Measurements from ENCODE around the gene ZDHHC11. TPM values are rescaled to one million over a fixed set of nuclear protein-coding genes. Genes with fewer than 3 reads are reported as not detected.
A peak's percentile ranks its signal among the peaks of the same experiment; 100 is the strongest.
"Not testable (repeated sequence)": the region's sequence is repeated elsewhere in the genome, so short reads cannot be mapped to it uniquely, and the experiment has no call there.

Gene ZDHHC11
- total RNA-seq, 1 experiment from 2014 or later, result 7.7 TPM

DNA sequence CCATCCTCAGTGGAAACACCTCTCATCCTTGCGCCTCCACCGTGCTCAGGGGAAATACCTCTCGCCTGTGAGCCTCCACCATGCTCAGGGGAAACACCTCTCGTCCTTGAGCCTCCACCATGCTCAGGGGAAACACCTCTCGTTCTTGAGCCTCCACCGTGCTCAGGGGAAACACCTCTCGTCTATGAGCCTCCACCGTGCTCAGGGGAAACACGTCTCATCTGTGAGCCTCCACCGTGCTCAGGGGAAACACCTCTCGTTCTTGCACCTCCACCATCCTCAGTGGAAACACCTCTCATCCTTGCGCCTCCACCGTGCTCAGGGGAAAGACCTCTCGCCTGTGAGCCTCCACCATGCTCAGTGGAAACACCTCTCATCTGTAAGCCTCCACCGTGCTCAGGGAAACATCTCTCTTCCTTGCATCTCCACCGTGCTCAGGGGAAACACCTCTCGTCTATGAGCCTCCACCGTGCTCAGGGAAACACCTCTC is 4.1 kb downstream of the ZDHHC11 start:
- not testable (repeated sequence) for H3K36me3 ChIP-seq (replicated peaks; ENCODE audit: control insufficient read depth, insufficient read depth, low read length); H3K27me3 ChIP-seq (ENCODE audit: control insufficient read depth, insufficient read depth, low read length); DNase-seq; H3K4me3 ChIP-seq (ENCODE audit: insufficient read depth, low read depth, low read length)

DNA sequence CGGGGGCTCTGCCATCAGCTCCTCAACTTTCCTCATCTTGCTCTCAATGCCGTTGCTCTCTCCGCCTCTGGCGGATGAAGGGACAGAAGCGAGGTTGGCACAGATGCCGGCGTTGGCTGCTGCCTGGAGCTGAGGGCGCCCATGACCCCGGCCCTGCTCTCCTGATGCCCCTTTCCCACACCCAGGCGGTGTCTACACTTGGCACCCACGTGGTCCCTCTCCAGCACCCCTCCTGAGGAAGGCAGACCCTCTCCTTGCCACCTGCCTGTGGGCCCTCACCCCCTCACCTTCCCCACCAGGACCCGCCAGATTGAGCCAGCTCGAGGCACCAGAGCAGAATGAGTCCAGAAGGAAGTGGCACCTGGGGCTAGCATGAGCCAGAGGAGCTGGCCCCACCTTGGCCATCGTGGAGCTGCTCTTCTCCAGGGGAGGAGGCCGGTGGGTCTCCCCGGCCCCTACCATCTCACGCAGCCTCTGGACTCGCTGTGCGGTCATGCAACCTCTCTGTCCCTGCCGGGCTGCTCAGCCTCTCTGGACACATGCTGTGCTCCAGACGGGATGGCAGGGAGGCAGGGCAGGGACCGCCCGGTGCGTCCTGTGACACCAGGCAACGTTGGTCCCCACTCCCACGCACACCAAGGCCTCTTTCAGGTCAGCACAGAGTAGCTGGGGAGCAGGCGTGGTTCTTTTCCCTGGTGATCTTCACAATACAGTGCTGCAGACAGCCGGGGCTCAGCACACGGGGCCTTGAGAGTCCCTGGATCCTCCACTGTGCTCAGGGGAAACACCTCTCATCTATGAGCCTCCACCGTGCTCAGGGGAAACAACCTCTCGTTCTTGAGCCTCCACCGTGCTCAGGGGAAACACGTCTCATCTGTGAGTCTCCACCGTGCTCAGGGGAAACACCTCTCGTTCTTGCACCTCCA is 4.8 kb downstream of the ZDHHC11 start:
- not testable (repeated sequence) for DNase-seq; H3K4me3 ChIP-seq (ENCODE audit: insufficient read depth, low read depth, low read length); H3K27me3 ChIP-seq (ENCODE audit: control insufficient read depth, insufficient read depth, low read length); H3K36me3 ChIP-seq (replicated peaks; ENCODE audit: control insufficient read depth, insufficient read depth, low read length)

DNA sequence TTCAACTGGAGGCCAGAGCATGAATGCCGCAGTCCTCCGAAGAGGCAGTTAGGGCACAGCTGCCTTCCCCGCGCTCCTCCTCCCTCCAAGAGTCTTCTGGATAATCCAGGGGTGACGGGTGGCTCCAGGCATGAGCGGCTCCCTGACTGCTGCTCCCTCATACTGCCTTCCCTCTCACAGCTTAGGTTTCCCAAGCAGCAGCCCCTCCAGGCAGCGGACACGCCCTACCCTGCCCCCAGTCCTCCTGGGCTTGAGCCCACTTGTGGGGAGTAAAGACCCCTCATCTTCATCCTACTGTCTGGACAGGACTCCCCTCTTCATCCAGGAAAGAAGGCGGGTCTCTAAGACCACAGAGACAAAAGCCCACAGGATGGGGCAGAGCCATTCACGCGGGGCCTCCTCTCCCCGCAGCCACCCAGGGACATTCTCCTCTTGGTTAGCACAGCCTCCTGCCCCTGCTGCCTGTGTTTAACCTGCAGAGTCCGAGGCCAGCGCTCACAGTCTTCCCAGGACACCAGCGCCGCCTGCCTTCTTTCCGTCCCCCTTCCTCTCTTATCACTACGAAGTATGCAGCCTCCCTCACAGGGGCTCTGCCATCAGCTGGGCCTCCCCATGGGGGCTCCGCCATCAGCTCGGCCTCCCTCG is 5.6 kb downstream of the ZDHHC11 start:
- not testable (repeated sequence) for H3K36me3 ChIP-seq (replicated peaks; ENCODE audit: control insufficient read depth, insufficient read depth, low read length); H3K27me3 ChIP-seq (ENCODE audit: control insufficient read depth, insufficient read depth, low read length); DNase-seq; H3K4me3 ChIP-seq (ENCODE audit: insufficient read depth, low read depth, low read length)

DNA sequence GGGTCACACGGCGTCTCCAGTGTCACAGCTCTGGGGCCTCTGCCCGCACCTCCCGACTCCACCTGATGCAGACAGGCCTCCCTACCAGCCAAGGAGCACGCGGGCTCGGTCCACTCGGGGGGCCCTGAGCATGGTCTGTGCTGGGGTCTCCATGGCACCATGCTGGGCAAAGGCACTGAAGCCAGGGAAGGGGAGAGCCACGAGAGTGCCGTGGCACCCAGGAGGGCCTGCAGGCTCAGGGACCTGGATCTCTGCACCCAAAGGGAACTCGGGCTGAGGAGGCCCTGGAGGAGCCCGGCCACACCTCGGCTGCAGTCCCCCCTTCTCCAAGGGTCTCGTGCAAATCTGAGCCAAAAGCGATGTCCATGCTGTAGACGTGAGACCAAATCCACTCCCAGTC is 6.4 kb downstream of the ZDHHC11 start:
- DNase-seq; H3K36me3 ChIP-seq (replicated peaks; ENCODE audit: control insufficient read depth, insufficient read depth, low read length); H3K27me3 ChIP-seq (ENCODE audit: control insufficient read depth, insufficient read depth, low read length); H3K4me3 ChIP-seq (ENCODE audit: insufficient read depth, low read depth, low read length): not testable (repeated sequence)

GRCh38 chr5:843926-844325 is 6.9 kb downstream of the ZDHHC11 start:
- H3K36me3 ChIP-seq (replicated peaks; ENCODE audit: control insufficient read depth, insufficient read depth, low read length); H3K27me3 ChIP-seq (ENCODE audit: control insufficient read depth, insufficient read depth, low read length); DNase-seq; H3K4me3 ChIP-seq (ENCODE audit: insufficient read depth, low read depth, low read length): not testable (repeated sequence)

GRCh38 chr5:843371-843770 is 7.4 kb downstream of the ZDHHC11 start:
- not testable (repeated sequence) for DNase-seq; H3K4me3 ChIP-seq (ENCODE audit: insufficient read depth, low read depth, low read length); H3K27me3 ChIP-seq (ENCODE audit: control insufficient read depth, insufficient read depth, low read length); H3K36me3 ChIP-seq (replicated peaks; ENCODE audit: control insufficient read depth, insufficient read depth, low read length)

DNA sequence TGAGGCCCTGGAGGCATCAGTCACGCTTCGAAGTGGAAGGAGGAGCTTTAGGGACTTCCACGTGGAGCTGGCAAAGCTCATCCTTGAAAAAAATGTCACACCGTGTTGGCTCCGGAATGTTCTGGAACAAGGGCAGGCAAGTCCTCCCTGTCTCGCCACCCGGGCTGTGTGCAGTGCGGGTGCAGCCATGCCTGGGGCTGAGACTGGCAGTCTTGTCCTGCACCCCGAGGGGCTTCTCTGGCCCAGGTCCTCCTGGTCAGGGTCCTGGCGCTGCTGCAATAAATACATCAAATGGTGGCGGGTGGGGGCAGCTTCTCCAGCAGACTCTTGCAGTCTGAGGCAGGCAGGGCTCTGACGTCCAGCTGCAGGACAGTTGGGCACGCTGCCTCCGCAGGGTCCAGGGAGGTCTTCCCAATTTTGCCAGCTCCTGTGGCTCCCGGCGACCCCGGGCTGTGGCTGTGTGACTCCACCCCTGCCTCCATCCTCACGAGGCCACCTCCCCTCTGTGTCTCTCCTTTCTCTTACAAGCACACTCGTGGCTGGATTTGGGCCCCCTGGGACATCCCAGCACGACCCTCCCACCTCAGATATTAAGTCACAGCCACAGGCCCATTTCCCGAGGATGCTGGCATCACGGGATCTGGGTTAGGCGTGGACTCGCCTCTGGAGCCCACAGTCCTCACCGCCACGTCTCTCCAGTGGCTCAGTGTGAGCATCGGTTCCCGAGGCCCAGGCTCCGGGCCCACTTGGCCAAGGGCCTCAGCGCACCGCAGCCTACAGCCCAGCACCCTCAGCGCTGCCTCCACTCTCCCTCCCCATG is 8.2 kb downstream of the ZDHHC11 start:
- H3K36me3 ChIP-seq (replicated peaks; ENCODE audit: control insufficient read depth, insufficient read depth, low read length); DNase-seq; H3K4me3 ChIP-seq (ENCODE audit: insufficient read depth, low read depth, low read length); H3K27me3 ChIP-seq (ENCODE audit: control insufficient read depth, insufficient read depth, low read length): not testable (repeated sequence)

GRCh38 chr5:841531-842401 is 9.0 kb downstream of the ZDHHC11 start:
- not testable (repeated sequence) for H3K36me3 ChIP-seq (replicated peaks; ENCODE audit: control insufficient read depth, insufficient read depth, low read length); H3K4me3 ChIP-seq (ENCODE audit: insufficient read depth, low read depth, low read length); DNase-seq; H3K27me3 ChIP-seq (ENCODE audit: control insufficient read depth, insufficient read depth, low read length)

DNA sequence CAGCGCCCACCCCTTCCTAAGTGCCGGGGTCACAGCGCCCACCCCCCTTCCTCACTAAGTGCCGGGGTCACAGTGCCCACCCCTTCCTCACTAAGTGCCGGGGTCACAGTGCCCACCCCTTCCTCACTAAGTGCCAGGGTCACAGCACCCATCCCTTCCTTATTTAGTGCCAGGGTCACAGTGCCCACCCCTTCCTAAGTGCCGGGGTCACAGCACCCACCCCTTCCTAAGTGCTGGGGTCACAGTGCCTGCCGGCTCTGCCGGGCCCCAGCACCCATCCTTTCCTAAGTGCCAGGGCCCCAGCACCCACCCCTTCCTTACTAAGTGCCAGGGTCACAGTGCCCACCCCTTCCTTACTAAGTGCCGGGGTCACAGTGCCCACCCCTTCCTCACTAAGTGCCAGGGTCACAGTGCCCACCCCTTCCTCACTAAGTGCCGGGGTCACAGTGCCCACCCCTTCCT is 9.8 kb downstream of the ZDHHC11 start:
- DNase-seq; H3K4me3 ChIP-seq (ENCODE audit: insufficient read depth, low read depth, low read length); H3K36me3 ChIP-seq (replicated peaks; ENCODE audit: control insufficient read depth, insufficient read depth, low read length); H3K27me3 ChIP-seq (ENCODE audit: control insufficient read depth, insufficient read depth, low read length): not testable (repeated sequence)

DNA sequence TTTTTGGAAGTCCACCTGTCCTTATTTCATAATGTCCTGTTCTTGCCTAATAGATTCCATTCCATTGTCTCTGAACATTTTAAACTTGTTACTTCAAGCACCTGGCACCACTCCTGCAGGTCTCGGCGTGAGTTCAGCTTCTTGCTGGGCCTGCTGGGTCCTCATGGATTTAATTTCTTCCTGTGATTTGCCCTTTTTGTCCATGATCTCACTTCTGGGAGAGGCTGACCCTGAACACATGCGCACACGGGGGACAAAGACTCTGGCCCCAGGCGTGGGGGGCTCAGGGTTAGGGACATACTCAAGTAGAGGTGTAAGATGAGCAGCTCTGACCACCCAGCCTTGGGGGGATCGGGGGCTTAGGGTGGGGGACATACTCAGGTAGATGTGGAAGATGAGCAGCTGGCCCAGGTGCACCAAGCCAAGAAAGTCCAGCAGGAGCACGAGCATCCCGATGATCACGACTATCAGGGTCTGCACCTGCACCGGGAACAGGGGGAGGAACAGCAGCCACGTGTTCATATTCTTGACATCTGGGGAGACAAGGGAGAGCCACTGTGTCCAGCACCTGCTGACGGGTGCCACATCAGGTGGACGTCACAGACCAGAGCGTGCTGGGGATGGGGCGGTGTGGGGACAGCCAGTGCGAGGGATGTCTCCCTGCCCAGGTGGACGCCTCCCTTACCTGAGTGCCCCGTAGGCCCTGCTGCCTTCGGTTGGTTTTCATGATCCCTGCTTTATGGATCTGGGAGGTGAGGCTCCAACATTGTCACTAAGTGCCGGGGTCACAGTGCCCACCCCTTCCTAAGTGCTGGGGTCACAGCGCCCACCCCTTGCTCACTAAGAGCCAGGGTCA is 10.4 kb downstream of the ZDHHC11 start:
- H3K27me3 ChIP-seq (ENCODE audit: control insufficient read depth, insufficient read depth, low read length); DNase-seq; H3K36me3 ChIP-seq (replicated peaks; ENCODE audit: control insufficient read depth, insufficient read depth, low read length): not testable (repeated sequence)

DNA sequence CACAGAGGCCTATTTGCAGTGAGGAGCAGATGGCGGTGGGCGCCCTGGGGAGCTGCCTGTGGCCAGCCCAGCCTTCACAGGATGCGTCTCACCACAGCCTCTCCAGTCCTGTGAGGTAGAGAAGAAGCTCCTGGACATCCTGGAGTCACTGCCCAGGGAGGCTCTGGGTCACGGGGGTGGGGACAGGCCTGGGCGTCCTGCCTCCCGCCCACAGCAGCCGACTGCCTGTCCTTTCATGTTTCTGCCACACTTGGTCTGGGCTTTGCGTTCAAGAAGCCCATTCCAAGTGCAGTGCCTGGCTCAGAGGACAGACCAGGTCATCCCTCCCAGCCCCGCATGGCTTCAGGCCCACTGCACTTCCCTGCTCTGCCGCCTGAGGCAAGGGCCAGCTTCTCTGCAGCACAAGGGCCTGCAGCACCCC is 12.3 kb downstream of the ZDHHC11 start:
- H3K4me3 ChIP-seq (ENCODE audit: insufficient read depth, low read depth, low read length); H3K36me3 ChIP-seq (replicated peaks; ENCODE audit: control insufficient read depth, insufficient read depth, low read length); H3K27me3 ChIP-seq (ENCODE audit: control insufficient read depth, insufficient read depth, low read length): not testable (repeated sequence)
- DNase-seq, result peak; percentile 49

More for the DNA sequence above, 10.4 kb downstream of the ZDHHC11 start:
- H3K4me3 ChIP-seq (ENCODE audit: insufficient read depth, low read depth, low read length), result not testable (repeated sequence)

DNA sequence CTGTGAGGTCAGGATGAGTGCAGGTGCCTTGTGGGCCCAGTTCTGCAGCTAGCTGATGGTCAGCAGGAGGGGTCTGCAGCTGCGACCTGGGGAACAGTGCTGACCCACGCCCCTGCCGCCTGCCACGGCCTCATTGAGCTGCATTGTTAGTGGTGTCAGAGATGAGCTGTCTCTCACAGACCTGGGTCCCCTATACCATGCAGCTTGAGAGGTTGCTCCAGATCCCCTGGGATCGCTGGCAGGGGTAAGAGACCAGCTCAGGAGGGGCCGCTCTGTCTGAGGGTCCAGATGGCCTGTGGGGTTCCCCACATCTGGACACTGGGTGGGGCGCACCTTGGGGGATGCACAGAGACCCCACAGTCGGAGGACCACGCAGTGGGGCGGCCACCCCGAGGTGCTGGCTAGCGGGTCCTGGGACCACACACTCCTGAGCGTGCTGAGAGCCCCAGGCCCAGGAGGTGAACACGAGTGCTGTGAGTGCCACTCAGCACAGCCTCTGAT is 13.1 kb downstream of the ZDHHC11 start:
- H3K36me3 ChIP-seq (replicated peaks; ENCODE audit: control insufficient read depth, insufficient read depth, low read length); H3K27me3 ChIP-seq (ENCODE audit: control insufficient read depth, insufficient read depth, low read length); H3K4me3 ChIP-seq (ENCODE audit: insufficient read depth, low read depth, low read length); DNase-seq: not testable (repeated sequence)

Data from H7 (cell line).